SKM-1 treated with dmso at 0.1 percent for 144 hours (cell line): ENCODE data around the gene SCART1.
"Not testable (repeated sequence)": the region's sequence is repeated elsewhere in the genome, so short reads cannot be mapped to it uniquely, and the experiment has no call there.

ENCODE experiments used
- DNase-seq: peaks from one replicate; lab custom pipeline; 2025; ENCODE audit not compliant: unreplicated experiment; lab: John Stamatoyannopoulos, UW

Gene SCART1

GRCh38 chr10:133515471-133515870 is 61.7 kb downstream of the SCART1 start:
- no peak for DNase-seq

GRCh38 chr10:133516057-133516456 is 62.3 kb downstream of the SCART1 start:
- no peak for DNase-seq

GRCh38 chr10:133518517-133518916 is 64.8 kb downstream of the SCART1 start:
- not testable (repeated sequence) for DNase-seq
